ENCODE data around the gene CACNA1C. TPM values are rescaled to one million over a fixed set of nuclear protein-coding genes. Genes with fewer than 3 reads are reported as not detected.

CACNA1C gene
- total and polyA plus RNA-seq, 4 donors, result 14.8 to 22.2 (median 18.3) TPM

GRCh38 chr12:2240984-2241383, 188.2 kb downstream of the CACNA1C start:
- Histone ChIP-seq H3K9me3 (ENCODE audit: control insufficient read depth, insufficient read depth, low read length) (no peaks in the 10 kb centered on the region), H3K4me1 (ENCODE audit: control insufficient read depth, insufficient read depth, low read length) (peaks cover 20% of the 10 kb centered on the region), H3K27ac (ENCODE audit: low read depth, low read length) (no peak overlapping the region), H3K36me3 (ENCODE audit: control insufficient read depth, insufficient read depth, low read length) (no peaks in the 10 kb centered on the region), H3K4me3 (ENCODE audit: low read depth, low read length) (no peak overlapping the region), H3K27me3 (ENCODE audit: control insufficient read depth, insufficient read depth, low read length) (no peaks in the 10 kb centered on the region)
- DNase-seq (ENCODE audit: low read depth in 4 of 6, low spot score in 6 of 6), result no peak
- WGBS (ENCODE audit: insufficient coverage), result 94% methylated on average over 7 of the region's 8 CpGs

DNA sequence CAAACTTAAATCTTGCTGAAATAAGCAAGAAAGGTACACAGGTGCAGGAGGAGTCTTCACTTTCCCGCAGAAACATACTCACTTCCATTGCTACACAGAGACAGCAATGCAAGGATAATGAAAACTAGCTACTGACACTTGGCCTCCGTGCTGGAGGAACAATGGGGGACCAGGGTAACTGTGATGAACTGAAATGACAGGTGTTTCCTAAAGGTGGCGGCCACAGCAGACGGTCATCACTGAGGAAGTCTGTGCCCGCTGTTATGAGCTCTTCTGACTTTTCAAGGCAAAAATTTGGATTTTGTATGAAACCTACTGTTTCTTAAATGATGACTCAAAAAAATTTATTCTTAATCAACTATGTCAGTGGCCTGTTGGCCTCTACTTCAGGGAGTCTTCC, 189.4 kb downstream of the CACNA1C start:
- Histone ChIP-seq H3K4me3 (ENCODE audit: low read depth, low read length) (no peak overlapping the region), H3K27ac (ENCODE audit: low read depth, low read length) (no peak overlapping the region), H3K36me3 (ENCODE audit: control insufficient read depth, insufficient read depth, low read length) (no peaks in the 10 kb centered on the region), H3K9me3 (ENCODE audit: control insufficient read depth, insufficient read depth, low read length) (no peaks in the 10 kb centered on the region), H3K27me3 (ENCODE audit: control insufficient read depth, insufficient read depth, low read length) (no peaks in the 10 kb centered on the region), H3K4me1 (ENCODE audit: control insufficient read depth, insufficient read depth, low read length) (peaks cover 22% of the 10 kb centered on the region)
- 80% methylated on average over 3 of the region's 5 CpGs for WGBS (ENCODE audit: insufficient coverage)
- no peak for DNase-seq (ENCODE audit: low read depth in 4 of 6, low spot score in 6 of 6)

- DNase-seq (ENCODE audit: low read depth in 4 of 6, low spot score in 6 of 6), result no peak
- H3K27ac ChIP-seq (ENCODE audit: low read depth, low read length), result no peak overlapping the region
- 100% methylated on average over 2 of the region's 3 CpGs for WGBS (ENCODE audit: insufficient coverage)
These were observed 190.0 kb downstream of the CACNA1C start for GRCh38 chr12:2242816-2243215.

GRCh38 chr12:2243275-2243674, 190.5 kb downstream of the CACNA1C start:
- H3K27ac ChIP-seq (ENCODE audit: low read depth, low read length), result no peak overlapping the region
- no peaks in the 10 kb centered on the region for H3K27me3 ChIP-seq (ENCODE audit: control insufficient read depth, insufficient read depth, low read length)
- no peaks in the 10 kb centered on the region for H3K9me3 ChIP-seq (ENCODE audit: control insufficient read depth, insufficient read depth, low read length)
- 86% methylated on average over 2 of the region's 2 CpGs for WGBS (ENCODE audit: insufficient coverage)
- DNase-seq (ENCODE audit: low read depth in 4 of 6, low spot score in 6 of 6), result no peak
- no peak overlapping the region for H3K4me3 ChIP-seq (ENCODE audit: low read depth, low read length)
- no peaks in the 10 kb centered on the region for H3K36me3 ChIP-seq (ENCODE audit: control insufficient read depth, insufficient read depth, low read length)
- peaks cover 27% of the 10 kb centered on the region for H3K4me1 ChIP-seq (ENCODE audit: control insufficient read depth, insufficient read depth, low read length)

More at GRCh38 chr12:2242816-2243215, 190.0 kb downstream of the CACNA1C start:
- Histone ChIP-seq H3K36me3 (ENCODE audit: control insufficient read depth, insufficient read depth, low read length) (no peaks in the 10 kb centered on the region), H3K9me3 (ENCODE audit: control insufficient read depth, insufficient read depth, low read length) (no peaks in the 10 kb centered on the region), H3K4me1 (ENCODE audit: control insufficient read depth, insufficient read depth, low read length) (peaks cover 25% of the 10 kb centered on the region), H3K4me3 (ENCODE audit: low read depth, low read length) (no peak overlapping the region), H3K27me3 (ENCODE audit: control insufficient read depth, insufficient read depth, low read length) (no peaks in the 10 kb centered on the region)

DNA sequence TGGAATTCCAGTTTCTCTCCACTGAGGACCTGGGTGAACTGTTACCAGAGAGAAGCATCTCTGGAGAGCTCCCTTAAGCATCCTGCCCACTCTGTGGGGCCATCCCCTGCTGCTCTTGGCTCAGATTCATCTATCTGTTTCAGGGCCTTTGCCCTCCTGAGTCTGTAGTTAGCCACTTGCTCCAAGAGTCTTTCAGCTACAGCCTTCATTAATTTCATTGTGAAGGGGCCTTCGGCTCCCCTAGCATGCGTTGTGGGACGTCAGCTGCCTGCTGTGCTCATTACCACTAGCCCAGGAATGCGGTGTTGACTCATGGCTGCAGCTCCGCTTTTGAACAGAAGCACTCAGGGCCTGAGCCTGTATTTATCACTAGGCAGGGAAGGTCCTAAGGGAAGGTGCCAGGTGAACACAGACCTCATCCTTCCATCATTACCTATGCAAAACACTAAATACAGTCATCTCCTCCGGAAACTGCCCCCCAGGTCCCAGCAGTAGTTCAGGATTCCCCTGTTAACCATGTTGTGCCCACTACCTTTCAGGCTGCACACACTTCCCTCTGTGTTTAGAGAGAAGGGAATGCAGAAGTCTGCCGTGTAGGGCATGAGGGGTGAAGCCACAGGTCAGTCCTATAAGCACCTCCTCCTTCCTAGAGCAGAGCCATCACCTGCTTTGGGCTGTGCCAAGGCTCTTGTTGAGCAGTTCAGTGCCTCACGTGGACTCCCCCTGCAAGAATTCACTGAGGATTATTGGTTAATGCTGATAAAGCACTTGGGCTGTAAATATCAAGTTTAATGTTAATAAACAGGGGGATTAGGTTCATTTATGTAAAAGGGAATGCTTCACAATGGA, 191.4 kb downstream of the CACNA1C start:
- H3K4me3 ChIP-seq (ENCODE audit: low read depth, low read length), result no peak overlapping the region
- no peaks in the 10 kb centered on the region for H3K9me3 ChIP-seq (ENCODE audit: control insufficient read depth, insufficient read depth, low read length)
- no peak overlapping the region for H3K27ac ChIP-seq (ENCODE audit: low read depth, low read length)
- no peaks in the 10 kb centered on the region for H3K27me3 ChIP-seq (ENCODE audit: control insufficient read depth, insufficient read depth, low read length)
- peaks cover 30% of the 10 kb centered on the region for H3K4me1 ChIP-seq (ENCODE audit: control insufficient read depth, insufficient read depth, low read length)
- no peaks in the 10 kb centered on the region for H3K36me3 ChIP-seq (ENCODE audit: control insufficient read depth, insufficient read depth, low read length)
- WGBS (ENCODE audit: insufficient coverage), result 12% methylated on average over 5 of the region's 8 CpGs
- DNase-seq (ENCODE audit: low read depth in 4 of 6, low spot score in 6 of 6), result peak in 2 of 6 donors; percentile 43 to 82

GRCh38 chr12:2246358-2246757, 193.6 kb downstream of the CACNA1C start:
- Histone ChIP-seq H3K4me1 (ENCODE audit: control insufficient read depth, insufficient read depth, low read length) (peaks cover 24% of the 10 kb centered on the region), H3K36me3 (ENCODE audit: control insufficient read depth, insufficient read depth, low read length) (no peaks in the 10 kb centered on the region), H3K27me3 (ENCODE audit: control insufficient read depth, insufficient read depth, low read length) (no peaks in the 10 kb centered on the region), H3K27ac (ENCODE audit: low read depth, low read length) (no peak overlapping the region), H3K9me3 (ENCODE audit: control insufficient read depth, insufficient read depth, low read length) (no peaks in the 10 kb centered on the region), H3K4me3 (ENCODE audit: low read depth, low read length) (no peak overlapping the region)
- DNase-seq (ENCODE audit: low read depth in 4 of 6, low spot score in 6 of 6), result no peak
- 86% methylated on average over 9 of the region's 10 CpGs for WGBS (ENCODE audit: insufficient coverage)

GRCh38 chr12:2247120-2247519, 194.3 kb downstream of the CACNA1C start:
- no peak for DNase-seq (ENCODE audit: low read depth in 4 of 6, low spot score in 6 of 6)
- WGBS (ENCODE audit: insufficient coverage), result 59% methylated on average over 6 of the region's 7 CpGs
- no peak overlapping the region for H3K27ac ChIP-seq (ENCODE audit: low read depth, low read length)
- H3K36me3 ChIP-seq (ENCODE audit: control insufficient read depth, insufficient read depth, low read length), result no peaks in the 10 kb centered on the region
- H3K9me3 ChIP-seq (ENCODE audit: control insufficient read depth, insufficient read depth, low read length), result no peaks in the 10 kb centered on the region
- H3K27me3 ChIP-seq (ENCODE audit: control insufficient read depth, insufficient read depth, low read length), result no peaks in the 10 kb centered on the region
- no peak overlapping the region for H3K4me3 ChIP-seq (ENCODE audit: low read depth, low read length)
- peaks cover 24% of the 10 kb centered on the region for H3K4me1 ChIP-seq (ENCODE audit: control insufficient read depth, insufficient read depth, low read length)

DNA sequence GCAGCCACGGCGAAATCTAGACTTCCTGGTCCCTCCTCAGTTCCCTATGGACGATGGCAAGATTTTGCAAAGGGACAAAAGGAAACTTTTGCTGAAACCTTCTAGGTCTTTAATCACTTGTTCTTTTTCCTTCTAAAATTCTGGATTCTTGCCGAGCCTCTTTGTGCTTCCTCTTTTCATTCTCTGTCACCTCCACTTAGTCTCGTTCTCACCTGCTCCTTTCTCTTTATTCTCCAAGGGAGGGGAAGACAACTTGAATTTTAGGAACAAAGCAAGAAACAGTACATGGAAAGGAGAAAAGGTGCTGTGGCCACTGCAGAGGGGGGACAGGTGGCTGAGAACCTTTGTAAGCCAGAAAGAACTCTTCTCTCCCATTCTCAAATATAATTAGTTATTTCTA, 194.8 kb downstream of the CACNA1C start:
- no peak overlapping the region for H3K4me3 ChIP-seq (ENCODE audit: low read depth, low read length)
- WGBS (ENCODE audit: insufficient coverage), result 62% methylated on average over 3 of the region's 5 CpGs
- peaks cover 24% of the 10 kb centered on the region for H3K4me1 ChIP-seq (ENCODE audit: control insufficient read depth, insufficient read depth, low read length)
- no peaks in the 10 kb centered on the region for H3K9me3 ChIP-seq (ENCODE audit: control insufficient read depth, insufficient read depth, low read length)
- DNase-seq (ENCODE audit: low read depth in 4 of 6, low spot score in 6 of 6), result no peak
- H3K27ac ChIP-seq (ENCODE audit: low read depth, low read length), result no peak overlapping the region
- no peaks in the 10 kb centered on the region for H3K27me3 ChIP-seq (ENCODE audit: control insufficient read depth, insufficient read depth, low read length)
- no peaks in the 10 kb centered on the region for H3K36me3 ChIP-seq (ENCODE audit: control insufficient read depth, insufficient read depth, low read length)

DNA sequence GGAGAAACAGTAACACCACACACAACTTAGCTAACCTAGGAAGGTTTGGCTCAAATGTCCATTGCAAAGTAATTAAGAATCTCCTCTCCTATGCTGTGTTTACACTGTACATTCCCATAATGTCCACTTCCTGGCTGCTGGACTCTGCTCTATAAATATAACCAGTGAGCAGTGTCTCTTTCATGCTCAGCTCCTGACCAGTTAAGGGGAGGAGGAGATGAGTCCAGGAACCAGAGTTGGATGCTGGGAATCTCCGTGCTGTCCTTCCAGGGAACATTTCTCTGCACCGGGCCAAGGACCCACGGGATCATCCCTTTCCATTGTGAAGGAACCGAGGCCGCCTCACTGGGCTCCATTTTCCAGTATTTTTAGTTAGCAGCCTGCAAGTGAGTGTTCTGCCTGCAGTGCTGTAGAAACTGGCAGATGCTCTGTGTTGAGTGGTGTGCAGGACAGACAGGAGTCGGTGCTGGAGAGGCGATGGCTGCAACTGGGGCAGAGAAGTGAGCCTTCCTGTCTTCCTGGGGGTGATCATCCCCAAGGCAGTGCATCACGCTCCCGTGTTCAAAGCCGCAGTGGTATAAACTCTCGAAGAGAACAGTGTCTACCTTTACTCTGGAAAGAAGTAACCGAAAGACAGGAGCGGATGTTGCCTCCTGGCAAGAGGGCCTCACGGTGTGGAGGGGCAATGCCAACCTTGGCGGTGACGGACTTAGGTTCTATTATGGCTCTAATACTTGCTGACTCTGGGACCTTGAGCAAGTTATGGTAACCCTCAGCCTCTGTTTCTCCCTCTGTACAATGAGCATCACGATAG, 195.5 kb downstream of the CACNA1C start:
- 87% methylated on average over 16 of the region's 17 CpGs for WGBS (ENCODE audit: insufficient coverage)
- DNase-seq (ENCODE audit: low read depth in 4 of 6, low spot score in 6 of 6), result no peak

More for the DNA sequence above, 195.5 kb downstream of the CACNA1C start:
- peaks cover 24% of the 10 kb centered on the region for H3K4me1 ChIP-seq (ENCODE audit: control insufficient read depth, insufficient read depth, low read length)
- H3K9me3 ChIP-seq (ENCODE audit: control insufficient read depth, insufficient read depth, low read length), result no peaks in the 10 kb centered on the region
- no peaks in the 10 kb centered on the region for H3K27me3 ChIP-seq (ENCODE audit: control insufficient read depth, insufficient read depth, low read length)
- H3K4me3 ChIP-seq (ENCODE audit: low read depth, low read length), result no peak overlapping the region
- H3K36me3 ChIP-seq (ENCODE audit: control insufficient read depth, insufficient read depth, low read length), result no peaks in the 10 kb centered on the region
- no peak overlapping the region for H3K27ac ChIP-seq (ENCODE audit: low read depth, low read length)
